ENCODE data around the gene RPS21. TPM values are rescaled to one million over a fixed set of nuclear protein-coding genes. Genes with fewer than 3 reads are reported as not detected.

The RPS21 gene
- polyA plus RNA-seq, 1 donor from 2014 or later: 1,633 TPM

DNA sequence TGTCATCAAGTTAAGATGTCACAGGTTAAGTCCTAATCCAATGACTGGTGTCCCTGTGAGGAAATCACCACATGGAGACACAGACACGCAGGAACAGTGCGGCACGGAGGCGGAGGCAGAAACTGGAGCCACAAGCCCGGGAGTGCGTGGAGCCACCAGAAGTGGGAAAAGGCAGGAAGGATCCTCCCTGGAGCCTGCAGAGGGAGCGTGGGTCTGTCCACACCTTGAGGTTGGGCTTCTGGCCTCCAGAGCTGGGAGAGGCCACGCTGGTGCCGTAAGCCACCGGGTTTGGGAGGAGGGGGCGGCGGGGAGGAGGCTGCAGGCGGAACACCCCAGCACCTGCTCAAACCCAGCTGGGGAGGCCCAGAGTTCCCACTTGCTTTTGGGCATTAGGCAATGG, 16.4 kb downstream of the RPS21 start:
- Histone ChIP-seq H3K36me3 (ENCODE audit: insufficient read depth, low read length) (no peaks in the 10 kb centered on the region), H3K27ac (ENCODE audit: low read length) (no peak overlapping the region), H2AFZ (ENCODE audit: low read depth, low read length) (no peak overlapping the region), H3K9me3 (ENCODE audit: low read length) (no peaks in the 10 kb centered on the region), H3K9ac (ENCODE audit: low read length) (no peak overlapping the region), H4K20me1 (ENCODE audit: insufficient read depth) (no peaks in the 10 kb centered on the region), H3K4me3 (ENCODE audit: low read length) (no peak overlapping the region), H3K9me2 (ENCODE audit: insufficient read depth, low read length) (no peaks in the 10 kb centered on the region), H3F3A (ENCODE audit: insufficient read depth, low read length, poor library complexity, severe bottlenecking) (no peaks in the 10 kb centered on the region), H3K27me3 (ENCODE audit: insufficient read depth, low read depth, low read length) (no peaks in the 10 kb centered on the region), H3K4me2 (ENCODE audit: low read length) (no peak overlapping the region), H3K79me2 (replicated peaks; ENCODE audit: insufficient read depth, low read length) (peaks cover 9% of the 10 kb centered on the region)
- no peak for TF ChIP-seq EP300 (conservative IDR thresholded peaks at IDR 0.05; ENCODE audit: poor library complexity, severe bottlenecking)
- TF ChIP-seq RAD21 (conservative IDR thresholded peaks at IDR 0.05): no peak
- TF ChIP-seq, protein P1, sequence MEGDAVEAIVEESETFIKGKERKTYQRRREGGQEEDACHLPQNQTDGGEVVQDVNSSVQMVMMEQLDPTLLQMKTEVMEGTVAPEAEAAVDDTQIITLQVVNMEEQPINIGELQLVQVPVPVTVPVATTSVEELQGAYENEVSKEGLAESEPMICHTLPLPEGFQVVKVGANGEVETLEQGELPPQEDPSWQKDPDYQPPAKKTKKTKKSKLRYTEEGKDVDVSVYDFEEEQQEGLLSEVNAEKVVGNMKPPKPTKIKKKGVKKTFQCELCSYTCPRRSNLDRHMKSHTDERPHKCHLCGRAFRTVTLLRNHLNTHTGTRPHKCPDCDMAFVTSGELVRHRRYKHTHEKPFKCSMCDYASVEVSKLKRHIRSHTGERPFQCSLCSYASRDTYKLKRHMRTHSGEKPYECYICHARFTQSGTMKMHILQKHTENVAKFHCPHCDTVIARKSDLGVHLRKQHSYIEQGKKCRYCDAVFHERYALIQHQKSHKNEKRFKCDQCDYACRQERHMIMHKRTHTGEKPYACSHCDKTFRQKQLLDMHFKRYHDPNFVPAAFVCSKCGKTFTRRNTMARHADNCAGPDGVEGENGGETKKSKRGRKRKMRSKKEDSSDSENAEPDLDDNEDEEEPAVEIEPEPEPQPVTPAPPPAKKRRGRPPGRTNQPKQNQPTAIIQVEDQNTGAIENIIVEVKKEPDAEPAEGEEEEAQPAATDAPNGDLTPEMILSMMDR (IDR thresholded peaks at IDR 0.05; ENCODE audit: poor library complexity, severe bottlenecking): no peak
- TF ChIP-seq MXI1 (conservative IDR thresholded peaks at IDR 0.05; ENCODE audit: poor library complexity, severe bottlenecking): no peak
- TF ChIP-seq, protein P2, sequence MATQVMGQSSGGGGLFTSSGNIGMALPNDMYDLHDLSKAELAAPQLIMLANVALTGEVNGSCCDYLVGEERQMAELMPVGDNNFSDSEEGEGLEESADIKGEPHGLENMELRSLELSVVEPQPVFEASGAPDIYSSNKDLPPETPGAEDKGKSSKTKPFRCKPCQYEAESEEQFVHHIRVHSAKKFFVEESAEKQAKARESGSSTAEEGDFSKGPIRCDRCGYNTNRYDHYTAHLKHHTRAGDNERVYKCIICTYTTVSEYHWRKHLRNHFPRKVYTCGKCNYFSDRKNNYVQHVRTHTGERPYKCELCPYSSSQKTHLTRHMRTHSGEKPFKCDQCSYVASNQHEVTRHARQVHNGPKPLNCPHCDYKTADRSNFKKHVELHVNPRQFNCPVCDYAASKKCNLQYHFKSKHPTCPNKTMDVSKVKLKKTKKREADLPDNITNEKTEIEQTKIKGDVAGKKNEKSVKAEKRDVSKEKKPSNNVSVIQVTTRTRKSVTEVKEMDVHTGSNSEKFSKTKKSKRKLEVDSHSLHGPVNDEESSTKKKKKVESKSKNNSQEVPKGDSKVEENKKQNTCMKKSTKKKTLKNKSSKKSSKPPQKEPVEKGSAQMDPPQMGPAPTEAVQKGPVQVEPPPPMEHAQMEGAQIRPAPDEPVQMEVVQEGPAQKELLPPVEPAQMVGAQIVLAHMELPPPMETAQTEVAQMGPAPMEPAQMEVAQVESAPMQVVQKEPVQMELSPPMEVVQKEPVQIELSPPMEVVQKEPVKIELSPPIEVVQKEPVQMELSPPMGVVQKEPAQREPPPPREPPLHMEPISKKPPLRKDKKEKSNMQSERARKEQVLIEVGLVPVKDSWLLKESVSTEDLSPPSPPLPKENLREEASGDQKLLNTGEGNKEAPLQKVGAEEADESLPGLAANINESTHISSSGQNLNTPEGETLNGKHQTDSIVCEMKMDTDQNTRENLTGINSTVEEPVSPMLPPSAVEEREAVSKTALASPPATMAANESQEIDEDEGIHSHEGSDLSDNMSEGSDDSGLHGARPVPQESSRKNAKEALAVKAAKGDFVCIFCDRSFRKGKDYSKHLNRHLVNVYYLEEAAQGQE (IDR thresholded peaks at IDR 0.05; ENCODE audit: borderline replicate concordance): no peak
- no peak for TF ChIP-seq SMC3 (conservative IDR thresholded peaks at IDR 0.05; ENCODE audit: poor library complexity)
- no peak for TF ChIP-seq POLR2AphosphoS5 (IDR thresholded peaks at IDR 0.05)
- TF ChIP-seq EZH2 (IDR thresholded peaks at IDR 0.05; ENCODE audit: borderline replicate concordance, insufficient read depth, low read length, poor library complexity, severe bottlenecking): no peak
- no peak for TF ChIP-seq TAF1 (IDR thresholded peaks at IDR 0.05; ENCODE audit: low read depth)

DNA sequence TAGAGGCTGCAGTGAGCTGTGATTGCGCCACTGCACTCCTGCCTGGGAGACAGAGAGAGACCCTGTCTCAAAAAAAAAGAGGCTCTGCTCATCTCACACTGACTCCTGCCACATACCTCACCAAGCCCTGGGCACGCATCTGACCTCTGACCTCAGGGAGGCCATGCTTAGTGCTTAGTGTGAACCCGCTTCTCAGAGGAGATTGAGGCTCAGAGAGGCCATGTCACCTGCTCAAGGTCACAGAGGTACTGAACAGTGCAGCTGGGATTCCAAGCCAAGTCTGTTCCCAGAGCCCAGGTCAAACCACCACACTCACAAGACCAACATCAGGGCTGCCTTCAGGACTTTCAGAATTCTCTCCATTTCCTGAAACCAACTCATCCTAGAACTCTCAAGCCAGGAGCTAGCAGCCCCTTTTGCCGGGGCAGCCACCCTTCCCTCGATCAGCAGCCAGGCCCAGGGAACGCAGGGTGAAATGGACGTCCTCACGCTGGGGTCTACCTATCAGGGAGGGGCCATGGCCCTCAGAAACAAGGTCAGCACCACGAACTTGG, 17.3 kb downstream of the RPS21 start:
- H3K27ac ChIP-seq (ENCODE audit: low read length): no peak overlapping the region
- peak overlapping the region; percentile 93 for H3K4me3 ChIP-seq (ENCODE audit: low read length)
- no peak overlapping the region for H3K4me2 ChIP-seq (ENCODE audit: low read length)
- no peaks in the 10 kb centered on the region for H3K36me3 ChIP-seq (ENCODE audit: insufficient read depth, low read length)
- no peaks in the 10 kb centered on the region for H4K20me1 ChIP-seq (ENCODE audit: insufficient read depth)
- no peaks in the 10 kb centered on the region for H3F3A ChIP-seq (ENCODE audit: insufficient read depth, low read length, poor library complexity, severe bottlenecking)
- no peaks in the 10 kb centered on the region for H3K9me3 ChIP-seq (ENCODE audit: low read length)
- no peak overlapping the region for H3K9ac ChIP-seq (ENCODE audit: low read length)
- peaks cover 9% of the 10 kb centered on the region for H3K79me2 ChIP-seq (replicated peaks; ENCODE audit: insufficient read depth, low read length)
- TF ChIP-seq, protein P2 (IDR thresholded peaks at IDR 0.05; ENCODE audit: borderline replicate concordance): no peak
- TF ChIP-seq SMC3 (conservative IDR thresholded peaks at IDR 0.05; ENCODE audit: poor library complexity) (no peak), POLR2AphosphoS5 (IDR thresholded peaks at IDR 0.05) (no peak), TAF1 (IDR thresholded peaks at IDR 0.05; ENCODE audit: low read depth) (no peak), EP300 (conservative IDR thresholded peaks at IDR 0.05; ENCODE audit: poor library complexity, severe bottlenecking) (no peak), EZH2 (IDR thresholded peaks at IDR 0.05; ENCODE audit: borderline replicate concordance, insufficient read depth, low read length, poor library complexity, severe bottlenecking) (no peak), MXI1 (conservative IDR thresholded peaks at IDR 0.05; ENCODE audit: poor library complexity, severe bottlenecking) (no peak), RAD21 (conservative IDR thresholded peaks at IDR 0.05) (no peak)
- TF ChIP-seq, protein P1 (IDR thresholded peaks at IDR 0.05; ENCODE audit: poor library complexity, severe bottlenecking): no peak
- no peak overlapping the region for H2AFZ ChIP-seq (ENCODE audit: low read depth, low read length)
- no peaks in the 10 kb centered on the region for H3K9me2 ChIP-seq (ENCODE audit: insufficient read depth, low read length)
- no peaks in the 10 kb centered on the region for H3K27me3 ChIP-seq (ENCODE audit: insufficient read depth, low read depth, low read length)

Measured in neural cell (in vitro differentiated cells).